ENCODE results near the gene SYT3.

Gene SYT3

GRCh38 chr19:50678323-50678722 lies 38.6 kb upstream of the SYT3 start (continued):
- TF ChIP-seq ZNF518A (tag by site-specific recombination; conservative IDR thresholded peaks at IDR 0.05; ENCODE audit: low read depth) (no peak), HOXC10 (CRISPR knock-in tag; IDR thresholded peaks at IDR 0.05) (no peak), ZNF580 (tag by site-specific recombination; IDR thresholded peaks at IDR 0.05) (no peak), ZNF274 (IDR thresholded peaks at IDR 0.05; ENCODE audit: low read length) (no peak), ZNF274 (tag by site-specific recombination; IDR thresholded peaks at IDR 0.05; ENCODE audit: borderline replicate concordance) (0 out of 2 replicates have a peak, but pooled peaks have one; percentile 53), BCL11A (tag by site-specific recombination; IDR thresholded peaks at IDR 0.05; ENCODE audit: low read depth) (peak; percentile 89), BCL6B (tag by site-specific recombination; IDR thresholded peaks at IDR 0.05) (no peak), ZNF341 (tag by site-specific recombination; IDR thresholded peaks at IDR 0.05; ENCODE audit: low read depth) (no peak), ZNF24 (tag by site-specific recombination; IDR thresholded peaks at IDR 0.05) (no peak), PRDM6 (tag by site-specific recombination; IDR thresholded peaks at IDR 0.05) (no peak), ZNF138 (tag by site-specific recombination; IDR thresholded peaks at IDR 0.05; ENCODE audit: borderline replicate concordance) (no peak), ZNF175 (tag by site-specific recombination; IDR thresholded peaks at IDR 0.05) (no peak), ZNF18 (tag by site-specific recombination; IDR thresholded peaks at IDR 0.05) (no peak), ZNF596 (tag by site-specific recombination; IDR thresholded peaks at IDR 0.05) (no peak), ZNF23 (tag by site-specific recombination; IDR thresholded peaks at IDR 0.05; ENCODE audit: borderline replicate concordance) (no peak), PATZ1 (tag by site-specific recombination; IDR thresholded peaks at IDR 0.05) (0 out of 2 replicates have a peak, but pooled peaks have one; percentile 25), ZNF571 (tag by site-specific recombination; IDR thresholded peaks at IDR 0.05) (no peak), KLF8 (tag by site-specific recombination; IDR thresholded peaks at IDR 0.05) (no peak), ZNF433 (tag by site-specific recombination; IDR thresholded peaks at IDR 0.05; ENCODE audit: low read depth) (no peak), ZEB2 (tag by site-specific recombination; IDR thresholded peaks at IDR 0.05) (no peak), ZNF311 (tag by site-specific recombination; IDR thresholded peaks at IDR 0.05; ENCODE audit: borderline replicate concordance) (no peak)

Measured in HEK293 (cell line).